Large intestine (tissue), 3 donors: Measurements from ENCODE around the gene AMBRA1. TPM values are rescaled to one million over a fixed set of nuclear protein-coding genes. Genes with fewer than 3 reads are reported as not detected.

Experiments used
- DNase-seq, 2 donors: peaks; one replicate each; pipeline versions ENCODE4 v3.0.0 to v3.0.0-alpha.2; 2013
- H3K27ac ChIP-seq: one replicate; pipeline ENCODE4 v1.5.1; 2013; ENCODE audit warnings: low read length
- H3K27me3 ChIP-seq: 2 replicates; pipeline ENCODE4 v1.6.1; 2013; ENCODE audit warnings: low read length; ENCODE audit not compliant: control insufficient read depth, insufficient read depth
- H3K36me3 ChIP-seq: 2 replicates; pipeline ENCODE4 v1.6.1; 2013; ENCODE audit warnings: low read length; ENCODE audit not compliant: control insufficient read depth, insufficient read depth
- H3K4me1 ChIP-seq: one replicate; pipeline ENCODE4 v1.6.1; 2013; ENCODE audit warnings: low read length; ENCODE audit not compliant: control insufficient read depth, insufficient read depth
- H3K4me3 ChIP-seq: one replicate; pipeline ENCODE4 v1.5.1; 2013; ENCODE audit warnings: low read length
- H3K9me3 ChIP-seq: one replicate; pipeline ENCODE4 v1.6.1; 2013; ENCODE audit warnings: mild to moderate bottlenecking, low read depth, low read length, moderate library complexity; ENCODE audit not compliant: control insufficient read depth
- WGBS: methylation state at CpG from one replicate; pipeline ENCODE4 v1.1.5; 2013; ENCODE audit warnings: low lambda C conversion rate; ENCODE audit not compliant: insufficient coverage; 5-methylcytosine and 5-hydroxymethylcytosine counted together
- polyA plus RNA-seq: library from polyadenylated mRNA; unstranded; fragments of 120-200 nt; gene quantifications from one replicate; pipeline ENCODE4 v1.2.1, GENCODE V29; 2013

AMBRA1 gene
- polyA plus RNA-seq, 1 donor = 20.2 TPM

GRCh38 chr11:46402957-46403902 lies 190.6 kb downstream of the AMBRA1 start:
- WGBS = no CpG with 5 or more reads among the region's 6 CpGs
- H3K27me3 ChIP-seq = no peaks in the 10 kb centered on the region
- H3K27ac ChIP-seq = no peak overlapping the region
- H3K4me3 ChIP-seq = no peak overlapping the region
- no peak for DNase-seq
- H3K36me3 ChIP-seq = peaks cover 60% of the 10 kb centered on the region
- H3K9me3 ChIP-seq = no peaks in the 10 kb centered on the region
- H3K4me1 ChIP-seq = no peaks in the 10 kb centered on the region

- peaks cover 13% of the 10 kb centered on the region for H3K4me1 ChIP-seq
- H3K9me3 ChIP-seq = peaks cover 3% of the 10 kb centered on the region
- no peaks in the 10 kb centered on the region for H3K27me3 ChIP-seq
- DNase-seq = no peak
- no peak overlapping the region for H3K4me3 ChIP-seq
- no peak overlapping the region for H3K27ac ChIP-seq
- WGBS = no CpG with 5 or more reads among the region's 19 CpGs
- H3K36me3 ChIP-seq = peaks cover 38% of the 10 kb centered on the region
Observed at GRCh38 chr11:46397526-46397925, 196.3 kb downstream of the AMBRA1 start.

- Histone ChIP-seq H3K27me3 (peaks cover 27% of the 10 kb centered on the region), H3K4me3 (no peak overlapping the region), H3K27ac (no peak overlapping the region), H3K9me3 (peaks cover 9% of the 10 kb centered on the region), H3K4me1 (peaks cover 32% of the 10 kb centered on the region), H3K36me3 (peaks cover 24% of the 10 kb centered on the region)
- peak in 1 of 2 donors; percentile 41 for DNase-seq
- no CpG with 5 or more reads among the region's 4 CpGs for WGBS
Observed at GRCh38 chr11:46393759-46394158, 200.1 kb downstream of the AMBRA1 start.

- peaks cover 9% of the 10 kb centered on the region for H3K9me3 ChIP-seq
- peaks cover 32% of the 10 kb centered on the region for H3K27me3 ChIP-seq
- H3K36me3 ChIP-seq = peaks cover 24% of the 10 kb centered on the region
- no CpG with 5 or more reads among the region's 4 CpGs for WGBS
- H3K27ac ChIP-seq = no peak overlapping the region
- peak overlapping the region; percentile 56 for H3K4me3 ChIP-seq
- peaks cover 37% of the 10 kb centered on the region for H3K4me1 ChIP-seq
- DNase-seq = no peak
Observed at GRCh38 chr11:46393231-46393616, 200.6 kb downstream of the AMBRA1 start.

GRCh38 chr11:46392421-46393230 lies 201.2 kb downstream of the AMBRA1 start:
- H3K4me3 ChIP-seq = peak overlapping the region; percentile 56
- peak; percentile 83 to 85 for DNase-seq
- H3K36me3 ChIP-seq = peaks cover 19% of the 10 kb centered on the region
- no CpG with 5 or more reads among the region's 71 CpGs for WGBS
- peak overlapping the region; percentile 36 for H3K27ac ChIP-seq
- peaks cover 9% of the 10 kb centered on the region for H3K9me3 ChIP-seq
- H3K4me1 ChIP-seq = peaks cover 42% of the 10 kb centered on the region
- peaks cover 38% of the 10 kb centered on the region for H3K27me3 ChIP-seq

- WGBS = no CpG with 5 or more reads among the region's 123 CpGs
- Histone ChIP-seq H3K36me3 (peaks cover 11% of the 10 kb centered on the region), H3K4me3 (peak within 1 kb of the TSS; percentile 56), H3K4me1 (peaks cover 45% of the 10 kb centered on the region), H3K27ac (peak within 1 kb of the TSS; percentile 36), H3K27me3 (peaks cover 46% of the 10 kb centered on the region), H3K9me3 (peaks cover 9% of the 10 kb centered on the region)
- peak in 1 of 2 donors; percentile 69 for DNase-seq
Observed at GRCh38 chr11:46391578-46392420, 202.0 kb downstream of the AMBRA1 start, which contains the start of gene CHRM4. TSS of gene CHRM4 (minus strand) at chr11:46391776. CDS start at chr11:46386557, 5,219 bp downstream.

- Histone ChIP-seq H3K36me3 (peaks cover 4% of the 10 kb centered on the region), H3K9me3 (peaks cover 9% of the 10 kb centered on the region), H3K27ac (no peak overlapping the region), H3K4me1 (peaks cover 45% of the 10 kb centered on the region), H3K27me3 (peaks cover 51% of the 10 kb centered on the region), H3K4me3 (peak overlapping the region; percentile 14)
- no CpG with 5 or more reads among the region's 31 CpGs for WGBS
- no peak for DNase-seq
Observed at GRCh38 chr11:46391186-46391577, 202.6 kb downstream of the AMBRA1 start.

GRCh38 chr11:46390331-46391171 lies 203.3 kb downstream of the AMBRA1 start:
- Histone ChIP-seq H3K27ac (no peak overlapping the region), H3K27me3 (peaks cover 54% of the 10 kb centered on the region), H3K36me3 (no peaks in the 10 kb centered on the region), H3K4me3 (peak overlapping the region; percentile 41), H3K9me3 (peaks cover 9% of the 10 kb centered on the region), H3K4me1 (peaks cover 45% of the 10 kb centered on the region)
- WGBS = no CpG with 5 or more reads among the region's 49 CpGs
- no peak for DNase-seq
